ENCODE data around the gene CTDSPL.

CTDSPL gene

DNA sequence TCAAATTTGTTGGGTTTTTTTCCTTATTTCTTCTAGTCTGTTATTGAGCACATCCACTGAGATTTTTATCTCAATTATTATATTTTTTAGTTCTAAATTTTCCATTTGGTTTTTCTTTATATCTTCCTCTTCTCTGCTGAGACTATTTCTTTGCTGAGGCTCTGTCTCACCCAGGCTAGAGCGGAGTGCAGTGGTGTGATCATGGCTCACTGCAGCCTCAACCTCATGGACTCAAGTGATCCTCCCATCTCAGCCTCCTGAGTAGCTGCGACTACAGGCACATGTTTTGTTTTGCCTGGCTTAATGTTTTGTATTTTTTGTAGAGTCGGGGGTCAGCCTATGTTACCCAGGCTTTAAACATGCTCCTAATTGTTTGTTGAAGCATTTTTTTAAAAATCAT is 10.2 kb downstream of the CTDSPL start:
- no peak for TF ChIP-seq CTCF (IDR thresholded peaks at IDR 0.05; ENCODE audit: insufficient read depth, low read depth, low read length, missing control alignments)
- no peak for DNase-seq (ENCODE audit: low read depth)

DNA sequence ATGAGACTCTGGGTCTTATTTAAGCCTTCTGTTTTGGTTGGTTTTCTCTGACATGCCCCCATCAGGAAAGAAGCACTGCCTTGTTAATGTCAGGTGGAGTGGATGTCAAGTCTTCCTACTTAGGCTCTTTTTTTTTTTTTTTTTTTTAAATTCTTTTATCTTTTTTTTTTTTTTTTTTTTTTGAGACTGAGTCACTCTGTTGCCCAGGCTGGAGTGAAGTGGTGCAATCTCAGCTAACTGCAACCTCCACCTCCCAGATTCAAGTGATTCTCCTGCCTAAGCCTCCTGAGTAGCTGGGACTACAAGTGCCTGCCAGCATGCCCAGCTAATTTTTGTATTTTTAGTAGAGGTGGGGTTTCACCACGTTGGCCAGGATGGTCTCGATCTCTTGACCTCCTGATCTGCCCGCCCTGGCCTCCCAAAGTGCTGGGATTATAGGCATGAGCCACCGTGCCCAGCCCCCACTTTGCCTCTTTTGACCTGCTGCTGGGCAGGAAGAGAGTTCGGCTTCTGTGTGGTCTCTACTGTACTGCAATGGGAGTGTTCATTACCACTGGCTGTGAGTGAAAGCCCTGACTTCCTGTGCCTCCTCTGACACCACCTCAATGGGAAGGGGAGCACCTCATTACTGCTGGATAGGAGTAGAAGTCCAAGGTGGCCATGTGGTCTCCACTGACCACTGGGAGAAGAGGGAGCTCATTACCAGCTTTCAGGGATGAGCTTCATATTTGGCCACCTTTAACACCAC is 10.9 kb downstream of the CTDSPL start:
- H3K4me3 ChIP-seq (ENCODE audit: low read length), result no peak overlapping the region
- DNase-seq (ENCODE audit: low read depth), result no peak
- TF ChIP-seq CTCF (IDR thresholded peaks at IDR 0.05; ENCODE audit: insufficient read depth, low read depth, low read length, missing control alignments), result no peak

More for the DNA sequence above, 10.2 kb downstream of the CTDSPL start:
- H3K4me3 ChIP-seq (ENCODE audit: low read length), result no peak overlapping the region

DNA sequence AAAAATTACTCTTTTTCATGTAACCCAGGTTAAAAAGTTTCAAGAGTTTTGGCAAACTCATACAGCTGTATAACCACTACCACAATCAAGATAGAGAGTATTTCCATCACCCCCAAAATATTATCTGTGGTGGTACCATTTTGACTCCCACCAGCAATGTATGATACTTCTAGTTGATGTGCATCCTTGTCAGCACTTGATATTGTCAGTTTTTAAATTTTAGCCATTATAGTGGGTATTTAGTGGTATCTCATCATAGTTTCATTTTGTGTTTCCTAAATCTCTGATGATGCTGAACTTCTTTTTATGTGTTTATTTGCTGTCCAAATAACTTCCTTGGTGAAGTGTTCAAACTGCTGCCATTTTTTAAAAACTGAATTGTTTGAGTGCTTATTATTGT is 14.6 kb downstream of the CTDSPL start:
- no peak overlapping the region for H3K4me3 ChIP-seq (ENCODE audit: low read length)
- DNase-seq (ENCODE audit: low read depth), result no peak
- TF ChIP-seq CTCF (IDR thresholded peaks at IDR 0.05; ENCODE audit: insufficient read depth, low read depth, low read length, missing control alignments), result no peak

DNA sequence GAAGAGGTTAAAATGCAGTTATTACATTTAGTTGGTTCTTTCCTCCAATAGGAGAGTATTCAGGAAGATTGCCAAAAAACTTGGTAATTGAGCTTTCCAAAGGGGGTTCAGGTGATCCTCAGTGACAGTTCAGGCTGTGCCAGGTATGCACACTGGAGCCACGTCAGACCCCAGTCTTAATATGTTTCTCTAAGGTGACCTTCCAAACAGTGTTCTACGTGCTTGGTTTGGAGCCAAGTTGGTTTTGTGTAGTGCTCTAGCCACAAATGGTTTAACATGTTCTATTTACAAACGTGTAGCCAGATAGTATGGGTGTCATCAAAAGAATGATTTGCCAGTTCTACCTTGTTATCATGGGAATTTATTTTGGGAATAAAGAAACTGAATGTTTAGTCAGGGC is 21.0 kb downstream of the CTDSPL start:
- TF ChIP-seq CTCF (IDR thresholded peaks at IDR 0.05; ENCODE audit: insufficient read depth, low read depth, low read length, missing control alignments), result no peak
- DNase-seq (ENCODE audit: low read depth), result no peak
- H3K4me3 ChIP-seq (ENCODE audit: low read length), result no peak overlapping the region

DNA sequence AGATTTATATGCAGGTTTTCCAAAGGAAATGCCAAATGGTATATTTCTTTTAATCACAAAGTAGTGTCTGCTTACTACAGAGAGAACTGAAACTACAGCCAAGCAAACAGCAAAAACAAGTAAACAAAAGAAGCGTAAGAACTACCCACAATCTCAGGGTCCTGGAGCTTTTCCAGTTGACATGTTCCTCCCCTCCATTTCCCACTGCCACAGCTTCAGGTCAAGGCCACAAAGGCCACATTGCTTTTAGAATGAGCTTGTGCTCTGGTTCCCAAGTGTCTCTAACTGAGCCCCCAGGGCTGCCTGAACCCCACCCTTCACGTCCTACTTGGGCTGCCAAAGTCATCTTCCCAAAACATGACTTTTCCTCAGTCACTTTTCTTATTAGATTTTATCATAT is 24.1 kb downstream of the CTDSPL start:
- TF ChIP-seq CTCF (IDR thresholded peaks at IDR 0.05; ENCODE audit: insufficient read depth, low read depth, low read length, missing control alignments), result no peak
- no peak for DNase-seq (ENCODE audit: low read depth)
- H3K4me3 ChIP-seq (ENCODE audit: low read length), result no peak overlapping the region

DNA sequence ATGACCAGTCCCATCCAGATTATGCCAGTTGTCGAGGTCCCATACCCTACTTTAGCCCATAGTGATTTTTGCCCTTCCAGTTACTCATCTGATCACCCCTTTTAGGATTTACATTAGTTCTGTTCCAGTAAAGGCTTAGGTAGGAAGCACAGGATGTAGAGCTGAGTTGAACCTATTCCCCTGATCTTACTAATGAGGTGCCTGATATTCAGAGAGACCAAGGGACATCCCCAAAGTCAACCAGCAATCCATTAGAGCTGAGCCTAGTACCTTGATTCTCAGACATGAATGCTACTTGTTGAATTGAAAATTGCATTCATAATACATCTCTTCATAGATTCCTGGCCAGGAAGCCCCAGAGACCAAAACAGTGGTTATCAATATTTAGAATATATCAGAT is 24.7 kb downstream of the CTDSPL start:
- H3K4me3 ChIP-seq (ENCODE audit: low read length), result no peak overlapping the region
- no peak for DNase-seq (ENCODE audit: low read depth)
- TF ChIP-seq CTCF (IDR thresholded peaks at IDR 0.05; ENCODE audit: insufficient read depth, low read depth, low read length, missing control alignments), result no peak

- no peak overlapping the region for H3K4me3 ChIP-seq (ENCODE audit: low read length)
- no peak for TF ChIP-seq CTCF (IDR thresholded peaks at IDR 0.05; ENCODE audit: insufficient read depth, low read depth, low read length, missing control alignments)
- no peak for DNase-seq (ENCODE audit: low read depth)
These were observed 25.4 kb downstream of the CTDSPL start for GRCh38 chr3:37887062-37887461.
